ENCODE data around the gene C4B.

Gene C4B

GRCh38 chr6:32082935-32083334 is 68.3 kb downstream of the C4B start:
- Histone ChIP-seq H2AFZ (ENCODE audit: low read length) (no peak overlapping the region), H3K79me2 (ENCODE audit: low read length) (no peaks in the 10 kb centered on the region), H3K4me3 (ENCODE audit: low read length) (no peak overlapping the region), H3K9me2 (replicated peaks; ENCODE audit: insufficient read depth, low read length) (no peaks in the 10 kb centered on the region), H3K27me3 (replicated peaks; ENCODE audit: insufficient read depth, low read length) (peaks cover 90% of the 10 kb centered on the region), H3K4me1 (ENCODE audit: low read length) (peaks cover 4% of the 10 kb centered on the region; the same call in 1 of the 2 replicates), H3K27ac (ENCODE audit: low read length) (no peak overlapping the region), H3K9ac (ENCODE audit: low read length) (no peak overlapping the region), H3K4me2 (ENCODE audit: low read depth, low read length) (no peak overlapping the region), H4K20me1 (ENCODE audit: insufficient read depth, low read length) (no peaks in the 10 kb centered on the region), H3F3A (ENCODE audit: insufficient read depth, low read length) (no peaks in the 10 kb centered on the region), H3K9me3 (replicated peaks; ENCODE audit: insufficient read depth, low read length) (no peaks in the 10 kb centered on the region), H3K36me3 (replicated peaks; ENCODE audit: insufficient read depth, low read length) (no peaks in the 10 kb centered on the region)
- no peak for DNase-seq
- TF ChIP-seq EZH2 (optimal IDR thresholded peaks at IDR 0.05; ENCODE audit: low read depth, low read length) = no peak
- no peak for TF ChIP-seq EZH2phosphoT487 (IDR thresholded peaks at IDR 0.05; ENCODE audit: low read length)
- TF ChIP-seq CTCF (IDR thresholded peaks at IDR 0.05; ENCODE audit: low read length) = no peak

GRCh38 chr6:32083812-32084768 is 69.5 kb downstream of the C4B start:
- no peak overlapping the region for H3K9ac ChIP-seq (ENCODE audit: low read length)
- no peaks in the 10 kb centered on the region for H3K9me2 ChIP-seq (replicated peaks; ENCODE audit: insufficient read depth, low read length)
- H3F3A ChIP-seq (ENCODE audit: insufficient read depth, low read length) = no peaks in the 10 kb centered on the region
- H3K4me1 ChIP-seq (ENCODE audit: low read length) = peaks cover 4% of the 10 kb centered on the region; the same call in 1 of the 2 replicates
- TF ChIP-seq EZH2 (optimal IDR thresholded peaks at IDR 0.05; ENCODE audit: low read depth, low read length) (no peak), EZH2phosphoT487 (IDR thresholded peaks at IDR 0.05; ENCODE audit: low read length) (no peak), CTCF (IDR thresholded peaks at IDR 0.05; ENCODE audit: low read length) (no peak)
- no peak overlapping the region for H3K4me3 ChIP-seq (ENCODE audit: low read length)
- H3K79me2 ChIP-seq (ENCODE audit: low read length) = no peaks in the 10 kb centered on the region
- no peak overlapping the region for H3K27ac ChIP-seq (ENCODE audit: low read length)
- no peaks in the 10 kb centered on the region for H3K36me3 ChIP-seq (replicated peaks; ENCODE audit: insufficient read depth, low read length)
- H4K20me1 ChIP-seq (ENCODE audit: insufficient read depth, low read length) = no peaks in the 10 kb centered on the region
- H2AFZ ChIP-seq (ENCODE audit: low read length) = no peak overlapping the region
- H3K4me2 ChIP-seq (ENCODE audit: low read depth, low read length) = no peak overlapping the region
- H3K9me3 ChIP-seq (replicated peaks; ENCODE audit: insufficient read depth, low read length) = no peaks in the 10 kb centered on the region
- H3K27me3 ChIP-seq (replicated peaks; ENCODE audit: insufficient read depth, low read length) = peaks cover 93% of the 10 kb centered on the region
- no peak for DNase-seq

- H3K27me3 ChIP-seq (replicated peaks; ENCODE audit: insufficient read depth, low read length) = peaks cover 93% of the 10 kb centered on the region
- no peak overlapping the region for H3K4me2 ChIP-seq (ENCODE audit: low read depth, low read length)
- H3K4me3 ChIP-seq (ENCODE audit: low read length) = no peak overlapping the region
- no peaks in the 10 kb centered on the region for H3K36me3 ChIP-seq (replicated peaks; ENCODE audit: insufficient read depth, low read length)
- H3K4me1 ChIP-seq (ENCODE audit: low read length) = peaks cover 4% of the 10 kb centered on the region; the same call in 1 of the 2 replicates
- H3K79me2 ChIP-seq (ENCODE audit: low read length) = no peaks in the 10 kb centered on the region
- H3K9me3 ChIP-seq (replicated peaks; ENCODE audit: insufficient read depth, low read length) = no peaks in the 10 kb centered on the region
- H3K9ac ChIP-seq (ENCODE audit: low read length) = no peak overlapping the region
- no peak for DNase-seq
- no peak overlapping the region for H2AFZ ChIP-seq (ENCODE audit: low read length)
- H3K27ac ChIP-seq (ENCODE audit: low read length) = no peak overlapping the region
- H4K20me1 ChIP-seq (ENCODE audit: insufficient read depth, low read length) = no peaks in the 10 kb centered on the region
- H3K9me2 ChIP-seq (replicated peaks; ENCODE audit: insufficient read depth, low read length) = no peaks in the 10 kb centered on the region
- H3F3A ChIP-seq (ENCODE audit: insufficient read depth, low read length) = no peaks in the 10 kb centered on the region
- TF ChIP-seq CTCF (IDR thresholded peaks at IDR 0.05; ENCODE audit: low read length) (no peak), EZH2phosphoT487 (IDR thresholded peaks at IDR 0.05; ENCODE audit: low read length) (no peak)
Observed at GRCh38 chr6:32084780-32085179, 70.2 kb downstream of the C4B start.
